Chondrocyte (in vitro differentiated cells): ENCODE data around the gene GRPR. TPM values are rescaled to one million over a fixed set of nuclear protein-coding genes. Genes with fewer than 3 reads are reported as not detected.

Experiments used
- DNase-seq: peaks from one replicate; pipeline ENCODE4 v3.0.0; 2021; ENCODE audit warnings: mixed read lengths, low spot score
- H3K27ac Mint-ChIP-seq: one replicate; pipeline ENCODE4 v1.8.0; 2021; ENCODE audit warnings: mild to moderate bottlenecking, moderate library complexity, mixed read lengths; ENCODE audit not compliant: unreplicated experiment
- H3K27me3 Mint-ChIP-seq: 2 replicates; pipeline ENCODE4 v1.8.0; 2021; ENCODE audit warnings: low read depth, mixed read lengths
- H3K36me3 Mint-ChIP-seq: 2 replicates; pipeline ENCODE4 v1.8.0; 2021; ENCODE audit warnings: low read depth, mixed read lengths
- H3K4me1 Mint-ChIP-seq: 2 replicates; pipeline ENCODE4 v1.8.0; 2021; ENCODE audit warnings: low read depth, mild to moderate bottlenecking, mixed read lengths
- H3K4me3 Mint-ChIP-seq: one replicate; pipeline ENCODE4 v1.8.0; 2021; ENCODE audit warnings: mild to moderate bottlenecking, moderate library complexity, mixed read lengths; ENCODE audit not compliant: unreplicated experiment
- H3K9me3 Mint-ChIP-seq: 2 replicates; pipeline ENCODE4 v1.8.0; 2021; ENCODE audit warnings: low read depth, mixed read lengths
- CTCF ChIP-seq: fragments of 200-600 bp; sonication (generic); IDR thresholded peaks from 2 replicates; pipeline ENCODE4 v1.5.0; 2021; ENCODE audit warnings: antibody characterized with exemption, mild to moderate bottlenecking, moderate library complexity
- total RNA-seq: library from RNA; stranded (reverse); gene quantifications from 3 replicates; pipeline ENCODE4 v1.2.1, GENCODE V29; 2021

GRPR gene
- total RNA-seq, 1 donor from 2014 or later: 0.17 TPM

- no peak for TF ChIP-seq CTCF
- H3K27ac Mint-ChIP-seq: no peak overlapping the region
- H3K9me3 Mint-ChIP-seq: peaks cover 4% of the 10 kb centered on the region
Observed at GRCh38 chrX:16082470-16083085, 40.8 kb upstream of the GRPR start.

GRCh38 chrX:16087076-16087475 is 36.3 kb upstream of the GRPR start:
- DNase-seq: no peak
- Mint-ChIP-seq H3K27me3 (peaks cover 11% of the 10 kb centered on the region), H3K27ac (no peak overlapping the region), H3K9me3 (peaks cover 4% of the 10 kb centered on the region), H3K4me1 (no peaks in the 10 kb centered on the region), H3K36me3 (no peaks in the 10 kb centered on the region), H3K4me3 (no peak overlapping the region)
- TF ChIP-seq CTCF: no peak

More at GRCh38 chrX:16082470-16083085, 40.8 kb upstream of the GRPR start:
- Mint-ChIP-seq H3K27me3 (peaks cover 13% of the 10 kb centered on the region), H3K4me1 (no peaks in the 10 kb centered on the region), H3K4me3 (no peak overlapping the region), H3K36me3 (no peaks in the 10 kb centered on the region)
- no peak for DNase-seq

- H3K27me3 Mint-ChIP-seq: peaks cover 18% of the 10 kb centered on the region
- TF ChIP-seq CTCF: no peak
- no peak overlapping the region for H3K4me3 Mint-ChIP-seq
- no peak for DNase-seq
- no peaks in the 10 kb centered on the region for H3K36me3 Mint-ChIP-seq
- no peaks in the 10 kb centered on the region for H3K4me1 Mint-ChIP-seq
- H3K27ac Mint-ChIP-seq: no peak overlapping the region
- H3K9me3 Mint-ChIP-seq: peaks cover 8% of the 10 kb centered on the region
Observed at GRCh38 chrX:16089086-16089485, 34.3 kb upstream of the GRPR start.

GRCh38 chrX:16096141-16096540 is 27.2 kb upstream of the GRPR start:
- Mint-ChIP-seq H3K4me3 (no peak overlapping the region), H3K9me3 (peaks cover 20% of the 10 kb centered on the region), H3K27me3 (peaks cover 11% of the 10 kb centered on the region), H3K4me1 (no peaks in the 10 kb centered on the region), H3K27ac (no peak overlapping the region), H3K36me3 (no peaks in the 10 kb centered on the region)
- no peak for TF ChIP-seq CTCF
- DNase-seq: no peak

GRCh38 chrX:16100673-16101072 is 22.7 kb upstream of the GRPR start:
- peaks cover 9% of the 10 kb centered on the region for H3K27me3 Mint-ChIP-seq
- H3K4me3 Mint-ChIP-seq: no peak overlapping the region
- no peak for TF ChIP-seq CTCF
- H3K4me1 Mint-ChIP-seq: no peaks in the 10 kb centered on the region
- no peaks in the 10 kb centered on the region for H3K36me3 Mint-ChIP-seq
- no peak overlapping the region for H3K27ac Mint-ChIP-seq
- DNase-seq: no peak
- H3K9me3 Mint-ChIP-seq: no peaks in the 10 kb centered on the region
